ENCODE results near the gene ZBTB21. TPM values are rescaled to one million over a fixed set of nuclear protein-coding genes. Genes with fewer than 3 reads are reported as not detected.

The ZBTB21 gene
- polyA plus RNA-seq, 3 donors = 4.7 to 7.2 (median 6.3) TPM

DNA sequence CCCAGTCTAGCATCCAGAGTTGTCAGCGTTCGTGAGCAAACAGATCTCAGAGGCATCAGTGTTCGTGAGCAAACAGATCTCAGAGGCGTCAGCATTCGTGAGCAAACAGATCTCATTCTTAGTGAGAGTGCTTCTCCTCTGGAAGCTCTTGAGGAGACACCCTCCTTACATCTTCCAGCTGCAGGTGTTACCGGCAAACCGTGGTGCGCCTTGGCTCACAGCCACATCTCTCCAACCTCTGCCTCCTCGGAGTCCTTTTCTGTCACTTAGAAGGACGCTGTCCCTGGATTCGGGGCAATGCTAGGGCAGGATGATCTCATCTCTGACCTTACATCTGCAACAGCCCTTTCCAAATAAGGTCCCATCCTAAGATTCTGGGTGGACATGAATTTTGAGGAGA, 46.3 kb upstream of the ZBTB21 start:
- no peak overlapping the region for H2AFZ ChIP-seq (ENCODE audit: insufficient read depth, low read depth, low read length, poor library complexity, severe bottlenecking)
- TF ChIP-seq, protein P1, sequence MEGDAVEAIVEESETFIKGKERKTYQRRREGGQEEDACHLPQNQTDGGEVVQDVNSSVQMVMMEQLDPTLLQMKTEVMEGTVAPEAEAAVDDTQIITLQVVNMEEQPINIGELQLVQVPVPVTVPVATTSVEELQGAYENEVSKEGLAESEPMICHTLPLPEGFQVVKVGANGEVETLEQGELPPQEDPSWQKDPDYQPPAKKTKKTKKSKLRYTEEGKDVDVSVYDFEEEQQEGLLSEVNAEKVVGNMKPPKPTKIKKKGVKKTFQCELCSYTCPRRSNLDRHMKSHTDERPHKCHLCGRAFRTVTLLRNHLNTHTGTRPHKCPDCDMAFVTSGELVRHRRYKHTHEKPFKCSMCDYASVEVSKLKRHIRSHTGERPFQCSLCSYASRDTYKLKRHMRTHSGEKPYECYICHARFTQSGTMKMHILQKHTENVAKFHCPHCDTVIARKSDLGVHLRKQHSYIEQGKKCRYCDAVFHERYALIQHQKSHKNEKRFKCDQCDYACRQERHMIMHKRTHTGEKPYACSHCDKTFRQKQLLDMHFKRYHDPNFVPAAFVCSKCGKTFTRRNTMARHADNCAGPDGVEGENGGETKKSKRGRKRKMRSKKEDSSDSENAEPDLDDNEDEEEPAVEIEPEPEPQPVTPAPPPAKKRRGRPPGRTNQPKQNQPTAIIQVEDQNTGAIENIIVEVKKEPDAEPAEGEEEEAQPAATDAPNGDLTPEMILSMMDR (IDR thresholded peaks at IDR 0.05) = no peak
- peaks cover 0 to 2% (median 0%) of the 10 kb centered on the region in 7 donors for H3K9me3 Mint-ChIP-seq
- H3K9ac ChIP-seq (ENCODE audit: insufficient read depth, low read length, poor library complexity, severe bottlenecking) = no peak overlapping the region
- H3K27ac Mint-ChIP-seq = no peak overlapping the region
- H3K4me3 Mint-ChIP-seq = no peak overlapping the region
- no peak overlapping the region for H3K4me2 ChIP-seq (replicated peaks; ENCODE audit: extremely low read depth, low read length, poor library complexity, severe bottlenecking)
- no peak overlapping the region for H3K4me3 ChIP-seq (replicated peaks in 1 of 3; ENCODE audit: low read depth in 2 of 3, low read length in 3 of 3)
- H3K36me3 Mint-ChIP-seq = no peaks in the 10 kb centered on the region
- peaks cover 2 to 18% (median 16%) of the 10 kb centered on the region in 3 donors for H3K27me3 Mint-ChIP-seq (ENCODE audit: low read depth in 3 of 3)
- DNase-seq = no peak
- WGBS (ENCODE audit: insufficient coverage) = 94% methylated on average over 10 of the region's 11 CpGs
- no peaks in the 10 kb centered on the region for H3K9me3 ChIP-seq (replicated peaks in 1 of 2; ENCODE audit: control insufficient read depth in 1 of 2, insufficient read depth in 1 of 2, low read length in 2 of 2)
- peaks cover 0 to 11% of the 10 kb centered on the region in 2 donors for H3K27me3 ChIP-seq (ENCODE audit: control insufficient read depth in 2 of 2, insufficient read depth in 2 of 2, low read length in 2 of 2)
- H3K4me1 Mint-ChIP-seq = peaks cover 40% of the 10 kb centered on the region
- intact Hi-C loops (cut with micrococcal nuclease) = loop anchor here in 1 of 2 donors (5.0 kb wide), 1 partner anchor 44 kb away; the partner anchor contains the start of gene ZBTB21
- H3K4me1 ChIP-seq (ENCODE audit: control insufficient read depth in 1 of 2, insufficient read depth in 2 of 2, low read length in 2 of 2) = peaks cover 34 to 41% of the 10 kb centered on the region in 2 donors
- H3K27ac ChIP-seq (ENCODE audit: low read depth in 1 of 2, low read length in 2 of 2) = no peak overlapping the region
- H3K36me3 ChIP-seq (replicated peaks in 1 of 2; ENCODE audit: control insufficient read depth in 1 of 2, insufficient read depth in 2 of 2, low read length in 2 of 2) = no peaks in the 10 kb centered on the region
- H4K20me1 ChIP-seq (ENCODE audit: insufficient read depth, low read length) = no peaks in the 10 kb centered on the region
- no peaks in the 10 kb centered on the region for H3K79me2 ChIP-seq (ENCODE audit: insufficient read depth, low read length)

DNA sequence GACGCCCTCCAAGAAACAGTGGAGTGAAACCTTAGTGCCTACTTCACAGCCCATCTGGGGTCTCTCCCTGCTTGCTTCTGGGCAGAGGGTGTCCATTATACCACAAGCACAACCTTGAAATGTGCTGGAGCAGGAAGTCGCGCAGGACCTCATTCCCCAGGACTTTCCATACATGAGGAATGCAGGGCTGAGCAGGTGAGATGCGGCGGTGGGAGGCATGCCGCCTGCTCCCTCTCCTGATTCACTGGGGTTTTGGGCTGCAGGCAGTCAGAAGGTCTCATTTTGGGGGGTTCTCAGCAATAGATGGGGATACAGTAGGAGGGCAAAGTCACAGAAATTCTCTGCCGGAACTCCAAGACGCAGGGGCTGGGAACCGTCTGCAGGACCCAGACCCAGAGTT, 45.3 kb upstream of the ZBTB21 start:
- Histone ChIP-seq H3K4me3 (replicated peaks in 1 of 3; ENCODE audit: low read depth in 2 of 3, low read length in 3 of 3) (no peak overlapping the region), H3K4me2 (replicated peaks; ENCODE audit: extremely low read depth, low read length, poor library complexity, severe bottlenecking) (no peak overlapping the region), H3K4me1 (ENCODE audit: control insufficient read depth in 1 of 2, insufficient read depth in 2 of 2, low read length in 2 of 2) (peaks cover 24 to 31% of the 10 kb centered on the region in 2 donors), H3K79me2 (ENCODE audit: insufficient read depth, low read length) (no peaks in the 10 kb centered on the region), H4K20me1 (ENCODE audit: insufficient read depth, low read length) (no peaks in the 10 kb centered on the region), H3K9ac (ENCODE audit: insufficient read depth, low read length, poor library complexity, severe bottlenecking) (no peak overlapping the region), H3K9me3 (replicated peaks in 1 of 2; ENCODE audit: control insufficient read depth in 1 of 2, insufficient read depth in 1 of 2, low read length in 2 of 2) (no peaks in the 10 kb centered on the region), H2AFZ (ENCODE audit: insufficient read depth, low read depth, low read length, poor library complexity, severe bottlenecking) (no peak overlapping the region), H3K36me3 (replicated peaks in 1 of 2; ENCODE audit: control insufficient read depth in 1 of 2, insufficient read depth in 2 of 2, low read length in 2 of 2) (no peaks in the 10 kb centered on the region), H3K27ac (ENCODE audit: low read depth in 1 of 2, low read length in 2 of 2) (no peak overlapping the region), H3K27me3 (ENCODE audit: control insufficient read depth in 2 of 2, insufficient read depth in 2 of 2, low read length in 2 of 2) (peaks cover 0 to 14% of the 10 kb centered on the region in 2 donors)
- 88% methylated on average over 8 of the region's 9 CpGs for WGBS (ENCODE audit: insufficient coverage)
- H3K4me1 Mint-ChIP-seq = peaks cover 30% of the 10 kb centered on the region
- intact Hi-C loops (cut with micrococcal nuclease) = loop anchor here in 1 of 2 donors (5.0 kb wide), 1 partner anchor 43 kb away; the partner anchor contains the start of gene ZBTB21
- H3K4me3 Mint-ChIP-seq = no peak overlapping the region
- H3K27me3 Mint-ChIP-seq (ENCODE audit: low read depth in 3 of 3) = peaks cover 2 to 19% (median 16%) of the 10 kb centered on the region in 3 donors
- no peak overlapping the region for H3K27ac Mint-ChIP-seq
- H3K9me3 Mint-ChIP-seq = peaks cover 0 to 2% (median 0%) of the 10 kb centered on the region in 7 donors
- no peak for DNase-seq
- no peaks in the 10 kb centered on the region for H3K36me3 Mint-ChIP-seq
- TF ChIP-seq, protein P1 (IDR thresholded peaks at IDR 0.05) = no peak

Data from CD14-positive monocyte (primary cell).